ENCODE measurements around the gene ZNF805.
"Not testable (repeated sequence)": the region's sequence is repeated elsewhere in the genome, so short reads cannot be mapped to it uniquely, and the experiment has no call there.

Gene ZNF805

GRCh38 chr19:57240311-57241090 lies at the start of gene ZNF805:
Gene ZNF805, plus strand, starts transcription at chr19:57240632. Its CDS starts 260 bp downstream, at chr19:57240892.
- DNase-seq = peak; percentile 88

GRCh38 chr19:57191141-57192076 lies 49.0 kb upstream of the ZNF805 start, which contains the start of gene ZNF264:
Gene ZNF264, plus strand, starts transcription at chr19:57191500. Its CDS starts 414 bp downstream, at chr19:57191914.
- peak; percentile 22 for DNase-seq

GRCh38 chr19:57192077-57192420 lies 48.4 kb upstream of the ZNF805 start:
- DNase-seq = no peak

- DNase-seq = no peak
Measured at GRCh38 chr19:57192993-57193392, 47.4 kb upstream of the ZNF805 start.

GRCh38 chr19:57197874-57198273 lies 42.6 kb upstream of the ZNF805 start:
- DNase-seq = not testable (repeated sequence)

GRCh38 chr19:57202160-57202559 lies 38.3 kb upstream of the ZNF805 start:
- DNase-seq = no peak

- DNase-seq = no peak
Measured at GRCh38 chr19:57210381-57210780, 30.1 kb upstream of the ZNF805 start.

GRCh38 chr19:57212109-57212508 lies 28.3 kb upstream of the ZNF805 start:
- DNase-seq = no peak

- no peak for DNase-seq
Measured at GRCh38 chr19:57227502-57227901, 12.9 kb upstream of the ZNF805 start.

- DNase-seq = no peak
Measured at GRCh38 chr19:57231686-57232085, 8.7 kb upstream of the ZNF805 start.

- DNase-seq = no peak
Measured at GRCh38 chr19:57233207-57233606, 7.2 kb upstream of the ZNF805 start.

- DNase-seq = no peak
Measured at GRCh38 chr19:57239982-57240310, 486 bp upstream of the ZNF805 start.

GRCh38 chr19:57241176-57241575 lies 744 bp downstream of the ZNF805 start:
- no peak for DNase-seq

- DNase-seq = no peak
Measured at GRCh38 chr19:57242821-57243220, 2.4 kb downstream of the ZNF805 start.

GRCh38 chr19:57244513-57244912 lies 4.1 kb downstream of the ZNF805 start:
- DNase-seq = no peak

GRCh38 chr19:57245066-57245465 lies 4.6 kb downstream of the ZNF805 start:
- no peak for DNase-seq

- no peak for DNase-seq
Measured at GRCh38 chr19:57245959-57246358, 5.5 kb downstream of the ZNF805 start.

- DNase-seq = no peak
Measured at GRCh38 chr19:57248646-57249045, 8.2 kb downstream of the ZNF805 start.

GRCh38 chr19:57249329-57249728 lies 8.9 kb downstream of the ZNF805 start:
- no peak for DNase-seq

- DNase-seq = not testable (repeated sequence)
Measured at GRCh38 chr19:57253767-57254166, 13.3 kb downstream of the ZNF805 start.

GRCh38 chr19:57262044-57262443 lies 21.6 kb downstream of the ZNF805 start:
- DNase-seq = no peak

- no peak for DNase-seq
Measured at GRCh38 chr19:57263244-57263741, 22.9 kb downstream of the ZNF805 start.

- no peak for DNase-seq
Measured at GRCh38 chr19:57267291-57267690, 26.9 kb downstream of the ZNF805 start.

Data from DMS153 (cell line).